Neuronal stem cell (in vitro differentiated cells): Measurements from ENCODE around the gene SLC8A1.

ENCODE experiments used
- DNase-seq: peaks from one replicate; pipeline ENCODE4 v3.0.0-alpha.2; 2013; ENCODE audit warnings: low spot score
- H2AFZ ChIP-seq: one replicate; pipeline ENCODE4 v1.6.1; 2013; ENCODE audit warnings: mild to moderate bottlenecking, low read length, inconsistent platforms
- H2AK5ac ChIP-seq: 2 replicates; pipeline ENCODE4 v1.6.1; 2013; ENCODE audit warnings: low read depth, mild to moderate bottlenecking, inconsistent platforms, low read length, moderate library complexity, mixed read lengths
- H2BK120ac ChIP-seq: 2 replicates; pipeline ENCODE4 v1.6.1; 2013; ENCODE audit warnings: low read depth, mild to moderate bottlenecking, inconsistent platforms, low read length, moderate library complexity, mixed read lengths
- H2BK12ac ChIP-seq: one replicate; pipeline ENCODE4 v1.6.1; 2013; ENCODE audit warnings: low read length, inconsistent platforms
- H2BK15ac ChIP-seq: 2 replicates; pipeline ENCODE4 v1.6.1; 2013; ENCODE audit warnings: mild to moderate bottlenecking, low read length, inconsistent platforms, mixed read lengths
- H2BK5ac ChIP-seq: one replicate; pipeline ENCODE4 v1.6.1; 2013; ENCODE audit warnings: inconsistent platforms, mild to moderate bottlenecking, low read length, moderate library complexity
- H3K14ac ChIP-seq: one replicate; pipeline ENCODE4 v1.6.1; 2013; ENCODE audit warnings: low read length, inconsistent platforms
- H3K18ac ChIP-seq: 2 replicates; pipeline ENCODE4 v1.6.1; 2013; ENCODE audit warnings: low read length, inconsistent platforms
- H3K23ac ChIP-seq: 2 replicates; pipeline ENCODE4 v1.6.1; 2013; ENCODE audit warnings: low read depth, mild to moderate bottlenecking, mixed read lengths, low read length, inconsistent platforms; ENCODE audit not compliant: poor library complexity
- H3K27ac ChIP-seq: replicated peaks from 3 replicates; pipeline ENCODE4 v1.5.1; 2013; ENCODE audit warnings: low read length, inconsistent platforms
- H3K27me3 ChIP-seq, 3 experiments: 2 replicates each; pipeline ENCODE4 v1.6.1; 2013; ENCODE audit warnings: low read length in 3 of 3, mild to moderate bottlenecking in 2 of 3, inconsistent platforms in 1 of 3, low read depth in 1 of 3, mixed read lengths in 1 of 3, moderate library complexity in 1 of 3; ENCODE audit not compliant: control insufficient read depth in 3 of 3, insufficient read depth in 3 of 3
- H3K36me3 ChIP-seq, 2 donors: replicated peaks in 1 of 2; 2 replicates each; pipeline ENCODE4 v1.6.1; 2013; ENCODE audit warnings: low read length in 2 of 2; ENCODE audit not compliant: control insufficient read depth in 2 of 2, insufficient read depth in 2 of 2
- H3K4ac ChIP-seq: 2 replicates; pipeline ENCODE4 v1.6.1; 2013; ENCODE audit warnings: inconsistent platforms, mild to moderate bottlenecking, low read length, moderate library complexity
- H3K4me1 ChIP-seq, 2 donors: 1 replicate in 1 of 2; 2 replicates in 1 of 2; pipeline ENCODE4 v1.6.1; 2013; ENCODE audit warnings: low read length in 2 of 2, low read depth in 1 of 2; ENCODE audit not compliant: control insufficient read depth in 2 of 2, insufficient read depth in 1 of 2
- H3K4me2 ChIP-seq: one replicate; pipeline ENCODE4 v1.6.1; 2013; ENCODE audit warnings: mild to moderate bottlenecking, low read length, inconsistent platforms; ENCODE audit not compliant: insufficient read depth, poor library complexity, severe bottlenecking
- H3K4me3 ChIP-seq, 2 donors: 2 replicates each; pipeline ENCODE4 v1.5.1; 2013; ENCODE audit warnings: low read length in 2 of 2, mild to moderate bottlenecking in 2 of 2, inconsistent platforms in 1 of 2, moderate library complexity in 1 of 2
- H3K79me1 ChIP-seq: one replicate; pipeline ENCODE4 v1.6.1; 2013; ENCODE audit warnings: low read depth, mild to moderate bottlenecking, inconsistent platforms, low read length, moderate library complexity
- H3K9ac ChIP-seq: one replicate; pipeline ENCODE4 v1.6.1; 2013; ENCODE audit warnings: mild to moderate bottlenecking, low read depth, low read length, inconsistent platforms; ENCODE audit not compliant: poor library complexity
- H3K9me3 ChIP-seq, 2 donors: replicated peaks in 1 of 2; 2 replicates each; pipeline versions ENCODE3 to v1.6.1; 2013; ENCODE audit warnings: low read length in 2 of 2, mild to moderate bottlenecking in 2 of 2, inconsistent platforms in 1 of 2, low read depth in 1 of 2, mixed read lengths in 1 of 2, moderate library complexity in 1 of 2; ENCODE audit not compliant: control insufficient read depth in 2 of 2, insufficient read depth in 1 of 2
- H4K8ac ChIP-seq: one replicate; pipeline ENCODE4 v1.6.1; 2013; ENCODE audit warnings: low read depth, mild to moderate bottlenecking, inconsistent platforms, low read length, moderate library complexity
- H4K91ac ChIP-seq: one replicate; pipeline ENCODE4 v1.6.1; 2013; ENCODE audit warnings: low read length, low read depth, mild to moderate bottlenecking, inconsistent platforms; ENCODE audit not compliant: poor library complexity
- WGBS, 2 donors: extraction: QIAGEN DNeasy Blood & Tissue Kit; methylation state at CpG; one replicate each; pipeline ENCODE4 v1.1.7; 2013; ENCODE audit warnings: missing lambda C conversion rate in 2 of 2, mixed read lengths in 1 of 2; ENCODE audit not compliant: insufficient read length in 2 of 2, insufficient replicate concordance in 1 of 2; ENCODE audit errors: extremely low coverage in 2 of 2; 5-methylcytosine and 5-hydroxymethylcytosine counted together

SLC8A1 gene

GRCh38 chr2:40219141-40219540 is 232.7 kb downstream of the SLC8A1 start:
- no peak overlapping the region for H3K4me2 ChIP-seq
- no peak overlapping the region for H4K91ac ChIP-seq
- H2BK5ac ChIP-seq, result no peak overlapping the region
- no peak overlapping the region for H3K23ac ChIP-seq
- H4K8ac ChIP-seq, result no peak overlapping the region
- DNase-seq, result no peak
- H3K4ac ChIP-seq, result no peak overlapping the region
- H3K79me1 ChIP-seq, result no peaks in the 10 kb centered on the region
- no peaks in the 10 kb centered on the region for H3K4me1 ChIP-seq
- H2AFZ ChIP-seq, result no peak overlapping the region
- H2BK12ac ChIP-seq, result no peak overlapping the region
- no peaks in the 10 kb centered on the region for H3K36me3 ChIP-seq
- no peaks in the 10 kb centered on the region for H3K27me3 ChIP-seq
- H2BK120ac ChIP-seq, result no peak overlapping the region
- no peak overlapping the region for H3K18ac ChIP-seq
- H3K14ac ChIP-seq, result no peak overlapping the region
- no peak overlapping the region for H2AK5ac ChIP-seq
- no CpG with 5 or more reads among the region's 1 CpG for WGBS, 2 donors
- no peak overlapping the region for H3K9ac ChIP-seq
- H2BK15ac ChIP-seq, result no peak overlapping the region
- no peak overlapping the region for H3K4me3 ChIP-seq
- no peak overlapping the region for H3K27ac ChIP-seq
- H3K9me3 ChIP-seq, result no peaks in the 10 kb centered on the region

DNA sequence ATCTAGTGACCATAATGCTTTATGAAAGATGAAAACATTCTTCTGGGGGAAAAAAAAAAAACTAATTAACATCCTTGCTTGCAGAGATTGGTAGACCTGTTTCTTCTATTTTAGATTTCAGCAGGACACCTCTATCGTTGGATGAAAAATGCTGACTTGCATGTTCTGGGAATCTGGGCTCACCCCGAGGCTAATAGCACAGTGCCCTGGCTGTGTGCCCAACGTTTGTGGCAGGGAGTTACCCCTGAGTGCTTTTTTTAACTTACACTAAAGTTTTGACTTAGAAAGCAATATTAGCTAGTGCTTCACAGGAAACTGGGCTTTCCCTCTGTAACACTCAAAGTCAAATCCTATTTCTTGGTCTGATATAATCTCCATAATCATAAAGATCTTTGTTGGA is 233.2 kb downstream of the SLC8A1 start:
- Histone ChIP-seq H2BK5ac (no peak overlapping the region), H3K4me3 (no peak overlapping the region), H3K23ac (no peak overlapping the region), H3K9me3 (no peaks in the 10 kb centered on the region), H4K8ac (no peak overlapping the region), H3K18ac (no peak overlapping the region), H3K79me1 (no peaks in the 10 kb centered on the region), H3K27ac (no peak overlapping the region), H2BK15ac (no peak overlapping the region), H3K4ac (no peak overlapping the region), H3K4me1 (no peaks in the 10 kb centered on the region), H2AFZ (no peak overlapping the region), H2AK5ac (no peak overlapping the region), H4K91ac (no peak overlapping the region), H3K36me3 (no peaks in the 10 kb centered on the region), H3K14ac (no peak overlapping the region), H2BK12ac (no peak overlapping the region), H3K4me2 (no peak overlapping the region), H3K27me3 (no peaks in the 10 kb centered on the region), H2BK120ac (no peak overlapping the region), H3K9ac (no peak overlapping the region)
- WGBS, 2 donors, result no CpG with 5 or more reads among the region's 3 CpGs
- no peak for DNase-seq

DNA sequence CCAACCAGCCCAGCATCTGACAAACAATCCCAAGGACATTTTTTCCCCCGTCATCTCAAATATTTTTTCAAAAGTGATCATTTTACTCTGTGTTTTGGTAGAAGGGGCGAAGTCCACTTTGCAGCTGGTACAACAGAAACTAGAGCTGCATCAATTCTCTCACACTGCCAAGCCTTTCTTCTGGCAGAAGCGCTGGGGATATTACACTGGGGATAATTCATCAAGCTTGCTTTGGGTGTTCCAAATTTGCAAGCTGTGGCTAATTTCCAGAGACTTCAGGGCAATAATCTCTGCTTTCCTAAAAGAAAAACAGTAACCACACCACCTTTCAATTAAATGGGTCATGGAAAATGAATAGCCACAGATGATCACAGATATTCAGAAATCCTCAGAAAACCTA is 238.3 kb downstream of the SLC8A1 start:
- Histone ChIP-seq H2BK12ac (no peak overlapping the region), H3K27me3 (no peaks in the 10 kb centered on the region), H2BK120ac (no peak overlapping the region), H2BK5ac (no peak overlapping the region), H3K4me1 (peaks cover 0 to 5% of the 10 kb centered on the region in 2 donors), H2AK5ac (no peak overlapping the region), H3K4me2 (no peak overlapping the region), H3K36me3 (no peaks in the 10 kb centered on the region), H3K4me3 (no peak overlapping the region), H3K9me3 (no peaks in the 10 kb centered on the region), H3K14ac (no peak overlapping the region), H3K4ac (no peak overlapping the region), H3K79me1 (no peaks in the 10 kb centered on the region), H3K18ac (no peak overlapping the region), H3K27ac (no peak overlapping the region), H3K9ac (no peak overlapping the region), H4K8ac (no peak overlapping the region), H2AFZ (no peak overlapping the region), H4K91ac (no peak overlapping the region), H2BK15ac (no peak overlapping the region), H3K23ac (no peak overlapping the region)
- WGBS, 2 donors, result no CpG with 5 or more reads among the region's 3 CpGs
- DNase-seq, result no peak

GRCh38 chr2:40213071-40213470 is 238.8 kb downstream of the SLC8A1 start:
- no peaks in the 10 kb centered on the region for H3K9me3 ChIP-seq
- no peak overlapping the region for H4K8ac ChIP-seq
- no peak for DNase-seq
- no peak overlapping the region for H3K4me3 ChIP-seq
- no peaks in the 10 kb centered on the region for H3K36me3 ChIP-seq
- H2BK5ac ChIP-seq, result no peak overlapping the region
- no peak overlapping the region for H3K27ac ChIP-seq
- H2BK120ac ChIP-seq, result no peak overlapping the region
- WGBS, 2 donors, result no CpG with 5 or more reads among the region's 1 CpG
- no peak overlapping the region for H3K23ac ChIP-seq
- H3K79me1 ChIP-seq, result no peaks in the 10 kb centered on the region
- H2AFZ ChIP-seq, result no peak overlapping the region
- H3K27me3 ChIP-seq, result no peaks in the 10 kb centered on the region
- H3K9ac ChIP-seq, result no peak overlapping the region
- no peak overlapping the region for H2BK15ac ChIP-seq
- H4K91ac ChIP-seq, result no peak overlapping the region
- no peak overlapping the region for H2AK5ac ChIP-seq
- H3K18ac ChIP-seq, result no peak overlapping the region
- H3K14ac ChIP-seq, result no peak overlapping the region
- H3K4ac ChIP-seq, result no peak overlapping the region
- peaks cover 2 to 5% of the 10 kb centered on the region in 2 donors for H3K4me1 ChIP-seq
- no peak overlapping the region for H2BK12ac ChIP-seq
- no peak overlapping the region for H3K4me2 ChIP-seq
